H1 (cell line): ENCODE measurements around the gene HMCN1. TPM values are rescaled to one million over a fixed set of nuclear protein-coding genes. Genes with fewer than 3 reads are reported as not detected.

Experiments
- CTCF ChIA-PET: fragments of 300-600 bp; sonication (Branson Sonifier 250); formaldehyde crosslinking; loops from one replicate; lab custom pipeline; 2021; ENCODE audit not compliant: partially characterized antibody; lab: Charles Lee
- POLR2A ChIA-PET: fragments of 300-600 bp; sonication (Branson Sonifier 250); formaldehyde crosslinking; loops from one replicate; lab custom pipeline; 2021; ENCODE audit warnings: inconsistent platforms; ENCODE audit not compliant: partially characterized antibody; lab: Charles Lee
- DNase-seq, 2 experiments: peaks; one replicate each; pipeline versions ENCODE4 v3.0.0 to v3.0.0-alpha.2; 2010 to 2022; ENCODE audit warnings: low spot score in 2 of 2, low read depth in 1 of 2, mixed read lengths in 1 of 2
- FAIRE-seq: peaks from 2 replicates; lab custom pipeline; 2011; peaks lifted over from hg19 to GRCh38; lab: Jason Lieb, UNC
- H2AFZ ChIP-seq: 2 replicates; pipeline ENCODE4 v1.8.1; 2012; ENCODE audit warnings: low read length, inconsistent platforms
- H2AK5ac ChIP-seq: 2 replicates; pipeline ENCODE4 v1.6.1; 2013; ENCODE audit warnings: low read depth, low read length
- H2BK120ac ChIP-seq: replicated peaks from 2 replicates; pipeline ENCODE3; 2013; ENCODE audit warnings: low read depth, low read length, inconsistent platforms
- H2BK12ac ChIP-seq: 2 replicates; pipeline ENCODE4 v1.6.1; 2013; ENCODE audit warnings: low read depth, low read length
- H2BK15ac ChIP-seq: 2 replicates; pipeline ENCODE4 v1.6.1; 2013; ENCODE audit warnings: low read length
- H2BK20ac ChIP-seq: 2 replicates; pipeline ENCODE4 v1.6.1; 2013; ENCODE audit warnings: low read length
- H2BK5ac ChIP-seq: 2 replicates; pipeline ENCODE4 v1.6.1; 2013; ENCODE audit warnings: low read depth, low read length
- H3K14ac ChIP-seq: 2 replicates; pipeline ENCODE4 v1.6.1; 2013; ENCODE audit warnings: inconsistent platforms; ENCODE audit not compliant: insufficient read length
- H3K18ac ChIP-seq: 2 replicates; pipeline ENCODE4 v1.6.1; 2013; ENCODE audit warnings: low read length; ENCODE audit errors: extremely low read depth
- H3K23ac ChIP-seq: 2 replicates; pipeline ENCODE4 v1.6.1; 2013; ENCODE audit warnings: inconsistent platforms; ENCODE audit not compliant: insufficient read length
- H3K23me2 ChIP-seq: 2 replicates; pipeline ENCODE4 v1.6.1; 2013; ENCODE audit warnings: low read depth, low read length
- H3K27ac ChIP-seq: 2 replicates; pipeline ENCODE4 v1.6.1; 2011; ENCODE audit warnings: low read depth, low read length, inconsistent platforms
- H3K27me3 ChIP-seq, 4 experiments: replicated peaks in 1 of 4; 1 replicate in 1 of 4; 2 replicates in 3 of 4; pipeline versions ENCODE4 v1.6.1 to v1.8.1; 2011 to 2013; ENCODE audit warnings: low read length in 3 of 4, mild to moderate bottlenecking in 3 of 4, inconsistent platforms in 2 of 4, mixed read lengths in 2 of 4, moderate library complexity in 1 of 4; ENCODE audit not compliant: control insufficient read depth in 3 of 4, insufficient read depth in 3 of 4; ENCODE audit errors: extremely low read depth in 1 of 4
- H3K36me3 ChIP-seq, 4 experiments: 2 replicates each; pipeline versions ENCODE4 v1.6.1 to v1.8.1; 2011 to 2013; ENCODE audit warnings: mild to moderate bottlenecking in 4 of 4, low read length in 3 of 4, moderate library complexity in 2 of 4, control low read depth in 1 of 4, inconsistent platforms in 1 of 4; ENCODE audit not compliant: insufficient read depth in 4 of 4, control insufficient read depth in 2 of 4
- H3K4ac ChIP-seq: replicated peaks from 2 replicates; pipeline ENCODE3; 2013; ENCODE audit warnings: low read length, low read depth, mixed read lengths, inconsistent platforms; ENCODE audit not compliant: insufficient read length
- H3K4me1 ChIP-seq, 4 experiments: replicated peaks in 1 of 4; 1 replicate in 1 of 4; 2 replicates in 3 of 4; pipeline versions ENCODE4 v1.6.1 to v1.8.1; 2011 to 2013; ENCODE audit warnings: low read length in 3 of 4, inconsistent platforms in 2 of 4, mixed read lengths in 1 of 4; ENCODE audit not compliant: insufficient read depth in 4 of 4, control insufficient read depth in 3 of 4
- H3K4me2 ChIP-seq, 2 experiments: 2 replicates each; pipeline versions ENCODE4 v1.6.1 to v1.8.1; 2011 to 2013; ENCODE audit warnings: low read depth in 2 of 2, low read length in 2 of 2, control low read depth in 1 of 2, inconsistent platforms in 1 of 2, mild to moderate bottlenecking in 1 of 2; ENCODE audit not compliant: insufficient read depth in 1 of 2
- H3K4me3 ChIP-seq, 4 experiments: fragments of 200-600, 300-600 bp in 1 of 4; sonication (generic), shearing (Covaris generic), sonication (Bioruptor Twin) in 1 of 4; 2 replicates each; pipeline versions ENCODE4 v1.5.1 to v1.8.1; 2011 to 2016; ENCODE audit warnings: low read length in 4 of 4, low read depth in 3 of 4, control low read depth in 2 of 4, inconsistent platforms in 2 of 4, mild to moderate bottlenecking in 2 of 4, mixed read lengths in 1 of 4, moderate library complexity in 1 of 4; ENCODE audit not compliant: insufficient read depth in 2 of 4; ENCODE audit errors: extremely low read depth in 1 of 4
- H3K56ac ChIP-seq: replicated peaks from 2 replicates; pipeline ENCODE3; 2013; ENCODE audit warnings: low read depth, mild to moderate bottlenecking, mixed read lengths, low read length, inconsistent platforms; ENCODE audit not compliant: insufficient read length
- H3K79me1 ChIP-seq: 2 replicates; pipeline ENCODE4 v1.6.1; 2013; ENCODE audit warnings: low read depth, low read length, control low read depth
- H3K79me2 ChIP-seq, 2 experiments: 2 replicates each; pipeline versions ENCODE4 v1.6.1 to v1.8.1; 2012 to 2013; ENCODE audit warnings: low read length in 2 of 2, mild to moderate bottlenecking in 2 of 2, inconsistent platforms in 1 of 2; ENCODE audit not compliant: insufficient read depth in 2 of 2, control insufficient read depth in 1 of 2
- H3K9ac ChIP-seq, 4 experiments: replicated peaks in 1 of 4; 1 replicate in 1 of 4; 2 replicates in 3 of 4; pipeline versions ENCODE4 v1.6.1 to v1.8.1; 2011 to 2013; ENCODE audit warnings: low read depth in 3 of 4, low read length in 3 of 4, control low read depth in 2 of 4, mild to moderate bottlenecking in 2 of 4, moderate library complexity in 2 of 4, inconsistent platforms in 1 of 4; ENCODE audit errors: extremely low read depth in 1 of 4
- H3K9me3 ChIP-seq, 2 experiments: 2 replicates each; pipeline versions ENCODE4 v1.6.1 to v1.8.1; 2012 to 2013; ENCODE audit warnings: mild to moderate bottlenecking in 2 of 2, moderate library complexity in 2 of 2, control low read depth in 1 of 2, inconsistent platforms in 1 of 2, low read depth in 1 of 2, low read length in 1 of 2, mixed read lengths in 1 of 2; ENCODE audit not compliant: insufficient read depth in 2 of 2
- H4K20me1 ChIP-seq, 2 experiments: replicated peaks in 1 of 2; 2 replicates each; pipeline versions ENCODE3 to v1.8.1; 2011 to 2013; ENCODE audit warnings: inconsistent platforms in 2 of 2, low read length in 2 of 2, mild to moderate bottlenecking in 1 of 2; ENCODE audit not compliant: insufficient read depth in 2 of 2, control insufficient read depth in 1 of 2
- H4K5ac ChIP-seq: 2 replicates; pipeline ENCODE4 v1.6.1; 2013; ENCODE audit warnings: low read length, low read depth, mixed read lengths, inconsistent platforms; ENCODE audit not compliant: insufficient read length
- H4K8ac ChIP-seq: 2 replicates; pipeline ENCODE4 v1.8.0; 2013; ENCODE audit warnings: mild to moderate bottlenecking, moderate library complexity, low read length, inconsistent platforms; ENCODE audit not compliant: insufficient read depth; ENCODE audit errors: extremely low read depth
- H4K91ac ChIP-seq: replicated peaks from 2 replicates; pipeline ENCODE3; 2013; ENCODE audit warnings: low read length, mixed read lengths, inconsistent platforms; ENCODE audit not compliant: insufficient read length
- CBX5 ChIP-seq: fragments of 300-800, 300-1000 bp; sonication (generic); IDR thresholded peaks from 2 replicates; pipeline ENCODE4 v1.7.1; 2016; ENCODE audit warnings: antibody characterized with exemption, low read length, low read depth
- FOSL1 ChIP-seq: IDR thresholded peaks from 2 replicates; pipeline ENCODE4 v1.6.1; 2011; ENCODE audit warnings: mild to moderate bottlenecking, low read depth, low read length, moderate library complexity; ENCODE audit not compliant: insufficient read depth
- PHF8 ChIP-seq: fragments of 200-600 bp; sonication (generic); conservative IDR thresholded peaks from 2 replicates; pipeline ENCODE4 v1.7.1; 2012; ENCODE audit warnings: low read depth, mild to moderate bottlenecking, inconsistent platforms, low read length, moderate library complexity
- POLR2AphosphoS5 ChIP-seq: IDR thresholded peaks from 2 replicates; pipeline ENCODE4 v1.6.1; 2011; ENCODE audit warnings: low read depth, low read length
- polyA plus RNA-seq, 7 experiments: library from polyadenylated mRNA; depleted of rRNA in 3 of 7; stranded (reverse) in 5 of 7; unstranded in 2 of 7; fragments of >200 nt in 5 of 7; fragments of 200-250 nt in 2 of 7; gene quantifications; 1 replicate in 5 of 7; 2 replicates in 1 of 7; 4 replicates in 1 of 7; pipeline versions ENCODE4 v1.2.1 to v1.2.3, GENCODE V29; 2011 to 2013; ENCODE audit warnings: missing spikeins in 2 of 7, mixed read lengths in 2 of 7
- total RNA-seq: library from RNA; stranded (reverse); fragmentation: NEBNext Ultra II Directional; extraction: Animal tissue kit (Norgen Biotek cat#: 25700); gene quantifications from 2 replicates; pipeline ENCODE4 v1.2.1, GENCODE V29; 2021
- TF ChIP-seq, protein P1 (sequence below): IDR thresholded peaks from 2 replicates; pipeline ENCODE4 v1.6.1; 2012; ENCODE audit warnings: inconsistent platforms

Gene HMCN1
- total and polyA plus RNA-seq, 2 of the 8 experiments (the other 6 are each of a cell fraction or from before 2014, with no cell fraction given), result 13.8 to 14.6 TPM

DNA sequence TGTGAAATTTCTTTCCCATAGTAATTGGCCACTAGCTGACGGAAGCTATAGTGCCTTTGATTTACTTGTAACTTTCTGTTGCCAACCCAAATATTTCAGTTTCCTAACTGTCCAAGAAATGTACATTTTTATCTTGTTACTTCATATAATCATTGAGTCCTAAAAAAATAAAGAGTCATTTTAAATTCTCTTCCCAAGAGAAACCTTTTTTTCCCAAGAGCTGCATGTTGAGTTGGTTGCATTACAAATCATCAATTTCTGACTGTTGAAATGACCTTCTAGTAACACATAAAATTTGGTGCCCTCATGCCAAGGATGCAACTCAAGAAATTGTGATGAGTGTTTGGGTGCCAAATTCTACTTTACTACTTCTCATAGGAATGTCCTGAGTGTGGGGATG lies 61.0 kb downstream of the HMCN1 start (continued):
- no peak for TF ChIP-seq PHF8
- TF ChIP-seq, all 59 proteins: peak for 0

DNA sequence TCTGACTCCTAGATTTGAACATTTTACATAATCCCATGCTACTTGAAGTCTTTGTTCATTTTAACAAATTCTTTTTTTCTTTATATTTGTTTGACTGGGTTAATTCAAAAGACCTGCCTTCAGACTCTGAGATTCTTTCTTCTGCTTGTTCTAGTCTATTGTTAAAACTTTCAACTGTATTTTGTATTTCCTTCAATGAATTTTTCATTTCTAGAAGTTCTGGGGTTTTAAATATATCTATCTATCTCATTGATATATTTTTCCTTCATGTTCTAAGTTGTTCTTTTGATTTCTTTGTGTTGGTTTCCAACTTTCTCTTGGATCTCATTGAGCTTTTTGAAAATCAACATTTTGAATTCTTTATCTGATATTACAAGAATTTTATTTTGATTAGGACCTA lies 64.3 kb downstream of the HMCN1 start:
- Histone ChIP-seq H4K8ac (no peak overlapping the region), H3K23me2 (no peaks in the 10 kb centered on the region), H4K91ac (no peak overlapping the region), H3K4me2 (no peak overlapping the region), H3K79me2 (no peaks in the 10 kb centered on the region), H2AFZ (no peak overlapping the region), H3K36me3 (no peaks in the 10 kb centered on the region), H3K27me3 (no peaks in the 10 kb centered on the region), H2BK120ac (no peak overlapping the region), H3K79me1 (no peaks in the 10 kb centered on the region), H3K4me3 (no peak overlapping the region), H4K20me1 (no peaks in the 10 kb centered on the region), H2BK5ac (no peak overlapping the region), H2BK15ac (no peak overlapping the region), H2AK5ac (no peak overlapping the region), H3K9me3 (0 out of 4 replicates have a peak, but pooled peaks cover 0 to 3% of the 10 kb centered on the region in 2 experiments), H3K14ac (no peak overlapping the region), H3K23ac (no peak overlapping the region), H3K56ac (no peak overlapping the region), H3K18ac (no peak overlapping the region), H3K9ac (no peak overlapping the region), H4K5ac (no peak overlapping the region)
- FAIRE-seq, result no peak
- CTCF ChIA-PET, result no interaction called here
- TF ChIP-seq FOSL1 (no peak), CBX5 (no peak), POLR2AphosphoS5 (no peak)
- TF ChIP-seq, protein P1, sequence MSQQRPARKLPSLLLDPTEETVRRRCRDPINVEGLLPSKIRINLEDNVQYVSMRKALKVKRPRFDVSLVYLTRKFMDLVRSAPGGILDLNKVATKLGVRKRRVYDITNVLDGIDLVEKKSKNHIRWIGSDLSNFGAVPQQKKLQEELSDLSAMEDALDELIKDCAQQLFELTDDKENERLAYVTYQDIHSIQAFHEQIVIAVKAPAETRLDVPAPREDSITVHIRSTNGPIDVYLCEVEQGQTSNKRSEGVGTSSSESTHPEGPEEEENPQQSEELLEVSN, result no peak
- TF ChIP-seq, all 59 proteins: peak for 0
- Histone ChIP-seq H2BK12ac (no peak overlapping the region), H3K4me1 (no peaks in the 10 kb centered on the region), H2BK20ac (no peak overlapping the region), H3K4ac (no peak overlapping the region), H3K27ac (no peak overlapping the region)
- POLR2A ChIA-PET, result no interaction called here
- DNase-seq, result no peak
